Astrocyte (in vitro differentiated cells and primary cell): Measurements from ENCODE around the gene EDARADD. TPM values are rescaled to one million over a fixed set of nuclear protein-coding genes. Genes with fewer than 3 reads are reported as not detected.
"Not testable (repeated sequence)": the region's sequence is repeated elsewhere in the genome, so short reads cannot be mapped to it uniquely, and the experiment has no call there.

Experiments used
- DNase-seq: peaks from one replicate; pipeline ENCODE4 v3.0.0-alpha.2; 2010; ENCODE audit warnings: low read depth
- FAIRE-seq: peaks from 2 replicates; lab custom pipeline; 2011; peaks lifted over from hg19 to GRCh38; lab: Jason Lieb, UNC
- H2AFZ ChIP-seq: 2 replicates; pipeline ENCODE4 v1.6.0; 2012; ENCODE audit warnings: low read depth, low read length, inconsistent platforms
- H3K27ac ChIP-seq: 2 replicates; pipeline ENCODE4 v1.5.1; 2011; ENCODE audit warnings: low read depth, low read length, inconsistent platforms
- H3K27me3 ChIP-seq: 2 replicates; pipeline ENCODE4 v1.6.0; 2011; ENCODE audit warnings: low read length, inconsistent platforms; ENCODE audit not compliant: insufficient read depth
- H3K36me3 ChIP-seq: 2 replicates; pipeline ENCODE4 v1.5.1; 2011; ENCODE audit warnings: low read length, inconsistent platforms; ENCODE audit not compliant: insufficient read depth
- H3K4me1 ChIP-seq: 2 replicates; pipeline ENCODE4 v1.5.1; 2011; ENCODE audit warnings: low read length, inconsistent platforms; ENCODE audit not compliant: insufficient read depth
- H3K4me2 ChIP-seq: 2 replicates; pipeline ENCODE4 v1.6.0; 2012; ENCODE audit warnings: low read length, inconsistent platforms
- H3K4me3 ChIP-seq: 2 replicates; pipeline ENCODE4 v1.5.1; 2011; ENCODE audit warnings: low read depth, mild to moderate bottlenecking, low read length, inconsistent platforms; ENCODE audit not compliant: insufficient read depth
- H3K79me2 ChIP-seq: 2 replicates; pipeline ENCODE4 v1.6.0; 2012; ENCODE audit warnings: mild to moderate bottlenecking, low read length, inconsistent platforms; ENCODE audit not compliant: insufficient read depth
- H3K9ac ChIP-seq: 2 replicates; pipeline ENCODE4 v1.6.0; 2012; ENCODE audit warnings: mild to moderate bottlenecking, low read length, inconsistent platforms
- H3K9me3 ChIP-seq: 2 replicates; pipeline ENCODE4 v1.5.1; 2012; ENCODE audit warnings: low read depth, mild to moderate bottlenecking, low read length, inconsistent platforms; ENCODE audit not compliant: insufficient read depth
- H4K20me1 ChIP-seq: 2 replicates; pipeline ENCODE4 v1.6.0; 2012; ENCODE audit warnings: low read length, inconsistent platforms; ENCODE audit not compliant: insufficient read depth
- H3K27ac Mint-ChIP-seq: one replicate; pipeline ENCODE4 v1.8.0; 2021; ENCODE audit warnings: mild to moderate bottlenecking, mixed read lengths; ENCODE audit not compliant: unreplicated experiment
- H3K27me3 Mint-ChIP-seq: one replicate; pipeline ENCODE4 v1.8.0; 2021; ENCODE audit warnings: low read depth, mixed read lengths; ENCODE audit not compliant: unreplicated experiment
- H3K36me3 Mint-ChIP-seq: one replicate; pipeline ENCODE4 v1.8.0; 2021; ENCODE audit warnings: low read depth, mixed read lengths; ENCODE audit not compliant: unreplicated experiment
- H3K4me1 Mint-ChIP-seq: one replicate; pipeline ENCODE4 v1.8.0; 2021; ENCODE audit warnings: low read depth, mixed read lengths; ENCODE audit not compliant: unreplicated experiment
- H3K4me3 Mint-ChIP-seq: one replicate; pipeline ENCODE4 v1.8.0; 2021; ENCODE audit warnings: mild to moderate bottlenecking, moderate library complexity, mixed read lengths; ENCODE audit not compliant: unreplicated experiment
- H3K9me3 Mint-ChIP-seq: one replicate; pipeline ENCODE4 v1.8.0; 2021; ENCODE audit warnings: mild to moderate bottlenecking, mixed read lengths; ENCODE audit not compliant: unreplicated experiment
- CTCF ChIP-seq: IDR thresholded peaks from 2 replicates; pipeline ENCODE4 v1.5.1; 2011; ENCODE audit warnings: low read depth, mild to moderate bottlenecking, inconsistent platforms, low read length, moderate library complexity; ENCODE audit not compliant: insufficient read depth
- EZH2 ChIP-seq: IDR thresholded peaks from 2 replicates; pipeline ENCODE4 v1.6.1; 2012; ENCODE audit warnings: mild to moderate bottlenecking, low read length, inconsistent platforms; ENCODE audit not compliant: insufficient read depth
- total RNA-seq: library from RNA; stranded (reverse); gene quantifications from 2 replicates; pipeline ENCODE4 v1.2.1, GENCODE V29; 2021

EDARADD gene
- total RNA-seq, 1 donor from 2014 or later = 0.98 TPM

- Mint-ChIP-seq H3K27ac (no peak overlapping the region), H3K9me3 (no peaks in the 10 kb centered on the region), H3K36me3 (no peaks in the 10 kb centered on the region), H3K4me3 (no peak overlapping the region), H3K27me3 (peaks cover 14% of the 10 kb centered on the region), H3K4me1 (no peaks in the 10 kb centered on the region)
- no peak for TF ChIP-seq CTCF
- no peak for TF ChIP-seq EZH2
- no peaks in the 10 kb centered on the region for H3K36me3 ChIP-seq
- no peaks in the 10 kb centered on the region for H3K4me1 ChIP-seq
- no peak overlapping the region for H2AFZ ChIP-seq
- H3K79me2 ChIP-seq = no peaks in the 10 kb centered on the region
- no peaks in the 10 kb centered on the region for H4K20me1 ChIP-seq
- DNase-seq (no peak), FAIRE-seq (no peak)
- peaks cover 2% of the 10 kb centered on the region for H3K27me3 ChIP-seq
- no peak overlapping the region for H3K27ac ChIP-seq
- no peak overlapping the region for H3K9ac ChIP-seq
- H3K4me2 ChIP-seq = no peak overlapping the region
- no peak overlapping the region for H3K4me3 ChIP-seq
- H3K9me3 ChIP-seq = no peaks in the 10 kb centered on the region
Measured at GRCh38 chr1:236460103-236460502, 66.0 kb downstream of the EDARADD start.

- FAIRE-seq, H3K27ac ChIP-seq, H3K9me3 Mint-ChIP-seq, H3K36me3 ChIP-seq, H3K27me3 ChIP-seq, H3K4me3 Mint-ChIP-seq, H3K27ac Mint-ChIP-seq, H4K20me1 ChIP-seq, H3K9me3 ChIP-seq, H3K4me3 ChIP-seq, H2AFZ ChIP-seq, DNase-seq, H3K4me2 ChIP-seq, H3K9ac ChIP-seq, H3K79me2 ChIP-seq, H3K36me3 Mint-ChIP-seq, H3K4me1 ChIP-seq, H3K4me1 Mint-ChIP-seq: not testable (repeated sequence)
- peaks cover 12% of the 10 kb centered on the region for H3K27me3 Mint-ChIP-seq
Measured at GRCh38 chr1:236464197-236464596, 70.1 kb downstream of the EDARADD start.

- H2AFZ ChIP-seq = no peak overlapping the region
- peaks cover 12% of the 10 kb centered on the region for H3K27me3 Mint-ChIP-seq
- no peak overlapping the region for H3K27ac ChIP-seq
- no peak overlapping the region for H3K27ac Mint-ChIP-seq
- H3K36me3 Mint-ChIP-seq = peaks cover 4% of the 10 kb centered on the region
- FAIRE-seq (no peak), DNase-seq (no peak)
- TF ChIP-seq EZH2 (no peak), CTCF (no peak)
- no peaks in the 10 kb centered on the region for H3K9me3 Mint-ChIP-seq
- H3K79me2 ChIP-seq = no peaks in the 10 kb centered on the region
- no peak overlapping the region for H3K4me3 Mint-ChIP-seq
- no peaks in the 10 kb centered on the region for H3K4me1 ChIP-seq
- no peaks in the 10 kb centered on the region for H3K36me3 ChIP-seq
- H3K4me2 ChIP-seq = no peak overlapping the region
- H3K9ac ChIP-seq = no peak overlapping the region
- peaks cover 2% of the 10 kb centered on the region for H3K27me3 ChIP-seq
- no peaks in the 10 kb centered on the region for H4K20me1 ChIP-seq
- no peak overlapping the region for H3K4me3 ChIP-seq
- peaks cover 4% of the 10 kb centered on the region for H3K4me1 Mint-ChIP-seq
- no peaks in the 10 kb centered on the region for H3K9me3 ChIP-seq
Measured at GRCh38 chr1:236465231-236465958, 71.3 kb downstream of the EDARADD start.
